ENCODE measurements around the gene OR5A1.

The OR5A1 gene

DNA sequence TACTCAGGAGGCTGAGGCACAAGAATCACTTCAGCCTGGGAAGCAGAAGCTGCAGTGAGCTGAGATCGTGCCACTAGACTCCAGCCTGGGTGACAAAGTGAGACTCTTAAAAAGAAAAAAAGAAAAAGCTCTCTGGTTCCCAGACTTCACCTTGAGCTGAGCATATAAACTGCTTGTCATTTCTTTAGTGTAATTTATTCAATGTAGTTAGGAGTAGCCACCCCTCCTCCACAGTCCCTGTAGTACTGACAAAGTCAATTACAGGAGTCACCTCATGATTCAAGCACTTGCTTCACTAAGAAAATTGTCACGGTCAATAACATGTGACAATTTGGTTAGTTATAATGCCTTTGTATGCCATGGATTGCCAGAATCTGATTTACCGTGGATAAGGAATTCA lies 44.1 kb downstream of the OR5A1 start:
- DNase-seq: no peak

All from NCI-H226 (cell line).